Activated CD8-positive, alpha-beta memory T cell treated with anti-CD3 and anti-CD28 coated beads for 48 hours (primary cell): ENCODE data around the gene LRCH1.

Experiments used
- DNase-seq, 3 experiments: peaks; one replicate each; pipeline ENCODE4 v3.0.0-alpha.2; 2020; ENCODE audit warnings: low read depth in 2 of 3, low spot score in 2 of 3

LRCH1 gene

DNA sequence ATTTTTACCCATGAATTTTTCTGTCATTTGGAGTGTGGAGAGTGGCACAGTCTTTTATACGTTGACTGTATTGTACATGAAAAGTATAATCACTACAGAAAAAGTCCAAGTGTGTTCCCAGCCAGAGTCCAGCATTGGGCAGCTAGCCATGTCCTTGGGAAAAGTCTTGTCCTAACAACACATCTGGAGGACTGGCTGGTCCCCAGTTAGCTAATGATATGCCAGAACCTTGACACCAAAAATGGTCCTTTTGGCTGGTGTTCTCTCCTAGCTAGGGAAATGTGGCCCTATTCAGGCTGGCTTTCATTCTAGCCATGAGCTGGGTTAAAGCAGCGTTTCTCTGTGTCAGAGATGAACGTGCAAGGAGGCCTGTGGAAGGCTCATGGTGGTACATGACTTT is 145.0 kb downstream of the LRCH1 start:
- DNase-seq = no peak

DNA sequence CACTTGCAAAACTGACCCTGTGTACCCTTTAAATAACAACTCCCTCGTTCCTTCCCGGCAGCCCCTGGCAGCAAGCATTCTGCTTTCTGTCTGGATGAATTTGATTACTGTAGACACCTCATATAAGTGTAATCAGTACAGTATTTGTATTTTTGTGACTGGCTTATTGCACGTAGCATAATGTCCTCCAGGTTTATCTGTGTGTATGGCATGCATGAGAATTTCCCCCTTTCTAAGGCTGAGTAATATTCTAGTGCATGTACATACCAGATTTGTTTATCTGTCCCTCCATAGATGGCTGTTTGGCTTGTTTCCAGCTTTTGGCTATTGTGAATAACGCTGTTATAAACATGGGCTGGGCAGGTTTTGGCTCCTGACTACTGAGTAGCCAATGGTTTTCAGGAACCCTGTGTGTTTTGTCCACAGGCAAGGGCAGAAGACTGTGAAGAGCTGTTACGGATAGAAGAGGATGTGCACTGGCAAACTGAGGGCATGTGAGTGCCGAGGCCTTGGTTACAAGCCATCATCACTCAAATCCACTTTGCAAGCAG is 146.0 kb downstream of the LRCH1 start:
- DNase-seq = no peak

DNA sequence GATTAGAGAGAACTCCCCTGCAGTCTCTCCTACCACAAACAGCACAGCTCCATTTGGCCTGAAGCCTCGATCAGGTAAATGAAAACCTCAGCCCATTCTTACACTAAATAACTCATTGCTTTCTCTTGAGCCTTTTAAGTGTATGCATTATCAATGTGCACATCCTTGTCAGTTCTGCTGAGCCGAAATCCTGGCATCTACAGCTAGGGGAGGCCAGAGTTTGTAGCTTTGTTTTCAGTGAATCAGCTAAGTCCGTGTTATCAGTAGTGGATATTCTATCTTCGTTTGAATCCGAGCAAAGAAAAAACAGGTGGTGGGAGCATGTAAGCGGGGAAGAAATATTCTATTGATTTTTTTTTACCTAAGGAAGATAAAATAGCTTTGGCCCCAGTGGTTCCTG is 159.6 kb downstream of the LRCH1 start:
- no peak for DNase-seq

DNA sequence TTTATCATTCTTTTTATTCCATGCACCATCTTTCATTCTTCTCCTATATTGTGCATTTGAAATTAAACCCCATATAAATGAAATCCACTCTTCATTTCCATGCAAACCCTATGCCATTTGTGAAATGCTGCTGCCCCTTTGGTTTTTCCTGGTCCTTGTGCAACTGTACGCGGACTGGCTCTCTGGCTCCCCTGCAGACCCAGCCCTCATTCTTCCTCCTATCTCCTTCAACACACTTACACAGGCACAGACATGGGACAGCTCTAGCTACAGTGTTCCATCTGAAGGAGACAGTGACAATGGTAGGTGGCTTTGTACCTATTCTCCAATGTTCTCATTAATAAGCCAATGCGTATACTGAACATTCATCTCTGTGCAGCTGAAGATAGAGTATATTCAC is 162.4 kb downstream of the LRCH1 start:
- DNase-seq = no peak

DNA sequence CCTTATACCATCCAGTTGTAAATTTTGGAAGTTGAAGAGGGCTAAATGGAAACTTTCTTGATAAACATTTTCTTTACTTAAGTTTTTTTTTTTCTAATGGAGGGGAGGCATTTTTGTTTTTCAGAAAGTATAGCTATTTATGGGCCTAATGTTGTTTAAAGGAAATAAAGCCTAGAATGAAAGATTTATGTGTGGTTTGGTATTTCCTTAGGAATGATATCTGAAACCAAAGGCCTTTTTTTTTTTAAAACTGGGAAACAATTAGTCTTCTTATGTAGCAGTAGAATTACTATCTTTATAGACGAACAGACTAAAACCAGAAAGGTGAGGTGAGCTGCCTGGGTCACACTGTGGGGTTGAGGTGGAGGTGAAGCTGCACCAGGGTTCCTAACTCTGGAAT is 163.9 kb downstream of the LRCH1 start:
- no peak for DNase-seq

DNA sequence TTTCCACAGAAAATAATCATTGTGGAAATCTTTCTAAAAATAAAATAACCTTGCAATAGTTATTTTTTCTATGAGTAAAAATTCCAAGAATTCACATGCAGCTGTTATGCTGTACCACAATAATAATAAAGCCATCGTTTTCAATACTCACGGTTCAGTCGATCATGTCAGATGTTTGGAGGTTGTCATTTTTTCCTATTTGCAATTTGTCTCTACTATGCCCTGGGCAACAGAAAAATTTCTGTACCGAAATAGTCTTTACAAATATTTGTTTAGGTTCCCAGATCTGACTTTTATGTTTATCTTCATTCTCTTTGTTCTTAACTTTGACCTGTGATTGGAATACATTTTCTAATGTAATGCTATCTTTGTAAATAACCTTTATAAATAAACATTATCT is 164.3 kb downstream of the LRCH1 start:
- no peak for DNase-seq

DNA sequence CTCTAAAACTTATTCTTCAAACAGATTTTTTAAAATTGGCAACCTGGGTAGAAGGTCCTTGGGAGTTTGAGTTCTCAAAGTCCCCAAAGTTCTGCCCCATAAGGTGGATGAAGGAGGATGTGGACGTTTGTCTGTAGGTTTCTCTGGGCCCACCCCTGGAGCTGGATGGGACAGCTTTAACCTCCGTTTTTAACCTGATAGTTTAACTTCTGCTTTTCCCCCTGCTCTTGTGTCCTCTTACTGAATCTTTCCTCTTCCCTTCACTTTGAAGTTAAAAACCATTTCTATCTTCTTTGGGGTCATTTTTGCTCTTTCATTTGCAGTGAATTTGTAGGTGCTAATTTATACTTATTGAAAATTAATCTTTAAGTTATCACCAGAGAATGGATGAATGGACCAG is 164.9 kb downstream of the LRCH1 start:
- DNase-seq = no peak

DNA sequence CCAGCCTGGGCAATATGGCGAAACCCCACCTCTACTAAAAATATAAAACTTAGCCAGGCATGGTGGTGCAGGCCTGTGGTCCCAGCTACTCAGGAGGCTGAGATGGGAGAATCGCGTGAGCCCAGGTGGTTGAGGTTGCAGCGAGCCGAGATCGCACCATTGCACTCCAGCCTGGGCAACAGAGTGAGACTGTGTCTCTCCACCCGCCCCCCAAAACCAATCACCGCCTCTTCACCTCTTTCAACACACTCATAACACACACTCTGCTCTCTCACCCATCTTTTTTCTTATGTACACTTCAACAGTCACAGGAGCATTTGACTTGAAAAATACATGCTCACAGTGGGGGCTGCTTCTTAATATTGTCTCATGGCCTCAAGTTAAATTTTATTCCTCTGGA is 167.2 kb downstream of the LRCH1 start:
- no peak for DNase-seq

DNA sequence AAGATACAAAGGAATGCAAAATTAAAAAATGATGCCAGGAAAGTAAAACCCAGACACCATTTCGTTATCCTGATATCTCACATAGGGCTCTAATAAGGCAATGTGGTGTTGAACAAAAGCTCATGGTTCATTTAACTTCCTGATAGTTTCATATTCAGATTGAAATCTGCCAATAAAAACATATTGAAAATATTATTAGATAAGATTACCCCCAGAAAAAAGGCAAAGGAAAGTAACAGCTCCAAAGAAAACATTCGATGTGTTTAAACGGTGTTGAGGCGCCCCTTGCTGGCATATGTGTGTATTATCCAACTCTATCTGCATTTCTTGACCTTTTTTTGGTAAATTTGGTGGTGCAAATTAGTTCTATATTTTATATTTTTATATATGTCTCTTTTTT is 168.1 kb downstream of the LRCH1 start:
- DNase-seq = no peak

DNA sequence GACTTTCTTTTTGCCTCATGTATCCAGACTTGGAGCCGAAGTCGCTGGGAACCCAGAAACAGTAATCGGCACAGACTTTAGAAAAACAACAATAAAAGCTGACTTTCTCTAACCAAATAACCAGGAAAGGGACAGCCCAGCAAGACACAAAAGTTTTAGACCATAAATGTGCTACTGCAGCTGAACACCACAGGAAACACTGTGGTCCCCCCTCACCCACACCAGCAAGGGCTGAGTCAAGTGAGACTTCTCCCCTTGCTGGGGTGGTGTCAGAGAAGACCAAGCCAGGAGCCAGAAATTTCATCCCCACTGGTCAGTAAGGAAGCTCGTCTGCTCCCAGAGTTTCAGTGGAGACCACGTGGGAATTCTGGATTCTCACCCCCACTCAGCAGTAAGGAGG is 173.4 kb downstream of the LRCH1 start:
- no peak for DNase-seq

DNA sequence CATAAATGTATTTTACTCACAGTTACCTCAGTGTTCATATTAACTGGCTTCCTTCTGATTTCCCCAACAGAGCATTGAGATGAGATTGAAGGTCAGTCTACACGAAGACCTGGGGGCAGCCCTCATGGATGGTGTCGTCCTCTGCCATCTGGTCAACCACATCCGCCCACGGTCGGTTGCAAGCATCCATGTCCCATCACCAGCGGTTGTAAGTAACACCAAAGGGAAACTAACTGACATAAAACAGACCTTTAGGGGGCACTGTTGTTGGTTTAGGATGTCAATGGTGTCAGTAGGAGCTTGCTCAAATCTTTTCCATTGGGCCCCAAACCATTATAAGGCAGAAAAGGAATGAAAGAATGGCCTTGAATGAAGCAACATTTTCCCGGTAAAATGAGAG is 175.8 kb downstream of the LRCH1 start:
- no peak for DNase-seq

DNA sequence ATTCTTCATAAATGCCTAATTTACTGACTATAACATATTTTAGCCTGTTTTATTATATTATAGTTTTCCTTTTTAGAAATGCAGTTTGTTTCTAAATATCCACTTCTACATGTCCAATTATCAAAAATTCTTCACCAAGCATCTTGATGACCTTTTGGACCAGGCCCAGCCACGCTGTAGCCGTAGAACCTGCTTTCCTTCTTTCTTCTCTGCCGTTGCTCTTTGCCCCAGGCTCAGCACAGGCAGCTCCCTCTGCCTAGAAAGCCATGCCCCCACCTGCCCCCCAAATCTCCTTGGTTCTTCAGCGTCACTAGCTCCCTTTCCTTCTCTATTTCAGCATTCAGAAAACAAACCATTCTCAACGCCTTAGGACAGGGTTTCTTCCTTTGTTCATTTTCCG is 178.6 kb downstream of the LRCH1 start:
- no peak for DNase-seq

DNA sequence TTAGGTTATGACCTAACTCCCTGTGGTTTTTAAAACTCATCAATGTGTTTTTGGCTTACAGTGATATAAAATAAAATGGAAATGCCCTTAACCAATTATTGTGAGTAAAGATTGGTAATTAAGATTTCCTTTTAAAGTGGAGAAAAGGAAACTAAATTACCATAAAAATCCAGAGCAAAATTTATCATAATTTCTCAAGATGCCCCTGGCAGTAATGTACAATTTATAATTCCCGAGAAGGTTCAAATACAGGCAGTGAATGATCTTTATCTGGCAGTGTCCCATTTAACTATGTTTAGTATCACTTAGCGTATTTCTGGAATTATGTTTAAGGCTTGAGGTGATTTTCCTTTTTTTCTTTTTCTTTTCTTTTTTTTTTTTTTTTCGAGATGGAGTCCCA is 182.5 kb downstream of the LRCH1 start:
- DNase-seq = no peak

DNA sequence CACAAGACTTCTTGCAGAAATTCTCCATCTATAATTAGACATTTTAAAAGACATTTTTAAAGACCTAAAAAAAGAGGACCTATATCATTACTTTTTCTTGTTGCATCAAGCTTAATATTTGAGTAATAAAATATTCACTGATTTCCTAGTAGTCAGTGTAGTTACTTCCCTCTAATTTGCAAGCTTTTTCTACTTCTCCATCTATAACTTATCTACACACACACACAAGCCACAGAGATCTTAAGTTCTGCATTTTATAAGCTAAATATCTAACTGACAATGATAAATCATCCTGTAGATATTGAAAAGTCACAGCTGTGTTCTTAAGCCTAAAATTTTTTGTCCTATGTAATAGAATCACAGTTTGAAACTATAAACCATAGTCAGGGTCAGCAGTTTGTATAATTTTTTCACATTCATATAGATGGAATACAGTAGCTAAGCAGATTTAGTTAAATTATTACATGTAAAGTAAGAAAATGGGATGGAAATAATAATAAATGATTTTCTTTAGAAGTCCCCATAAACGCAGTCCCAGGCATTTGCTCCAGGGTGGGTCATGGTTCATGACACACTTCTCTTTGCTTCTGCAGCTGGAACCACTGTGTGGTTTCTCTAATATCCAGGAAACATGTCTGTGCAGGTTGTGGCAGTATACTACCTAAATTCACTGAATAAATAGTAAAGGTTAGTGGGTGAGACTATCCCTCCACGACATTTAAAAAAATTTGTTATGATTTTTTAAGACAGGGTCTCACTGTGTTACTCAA is 183.8 kb downstream of the LRCH1 start:
- DNase-seq = no peak

DNA sequence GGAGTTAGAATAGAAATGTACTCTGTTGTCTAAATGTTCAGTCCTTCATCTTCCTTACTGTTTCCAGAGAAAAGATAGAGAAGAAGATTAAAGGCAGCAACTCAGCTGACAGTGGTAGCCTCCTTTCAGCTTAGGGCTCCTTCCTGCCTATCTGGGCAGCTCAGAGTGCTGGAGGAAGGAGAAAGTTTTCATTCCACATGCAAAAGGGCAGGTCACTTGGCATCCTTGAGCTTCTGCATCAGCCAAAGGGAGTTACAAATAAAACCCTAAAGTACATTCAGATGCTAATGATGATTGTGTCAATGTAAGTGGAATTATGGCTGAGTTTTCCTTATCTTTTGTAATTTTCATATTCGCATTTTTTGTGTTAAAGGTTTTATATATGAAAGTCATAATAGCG is 185.1 kb downstream of the LRCH1 start:
- no peak for DNase-seq

DNA sequence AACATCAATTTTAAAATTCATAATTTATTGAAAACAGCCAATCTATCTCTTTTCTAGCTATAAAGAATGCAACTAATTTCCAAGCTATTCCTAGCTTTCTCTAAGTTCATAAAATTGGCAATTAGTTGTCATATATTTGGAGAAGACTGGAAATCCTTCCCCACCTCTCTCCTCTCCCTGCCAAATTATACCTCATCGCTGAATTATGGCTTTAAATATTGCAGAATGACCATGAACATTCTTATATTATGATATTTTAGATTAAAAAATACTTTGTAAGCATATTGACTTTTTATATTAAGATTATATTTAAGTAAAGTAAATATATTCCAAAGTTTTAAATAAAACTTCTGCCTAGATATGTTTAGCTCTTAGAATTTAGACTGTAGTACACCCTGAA is 185.8 kb downstream of the LRCH1 start:
- no peak for DNase-seq

DNA sequence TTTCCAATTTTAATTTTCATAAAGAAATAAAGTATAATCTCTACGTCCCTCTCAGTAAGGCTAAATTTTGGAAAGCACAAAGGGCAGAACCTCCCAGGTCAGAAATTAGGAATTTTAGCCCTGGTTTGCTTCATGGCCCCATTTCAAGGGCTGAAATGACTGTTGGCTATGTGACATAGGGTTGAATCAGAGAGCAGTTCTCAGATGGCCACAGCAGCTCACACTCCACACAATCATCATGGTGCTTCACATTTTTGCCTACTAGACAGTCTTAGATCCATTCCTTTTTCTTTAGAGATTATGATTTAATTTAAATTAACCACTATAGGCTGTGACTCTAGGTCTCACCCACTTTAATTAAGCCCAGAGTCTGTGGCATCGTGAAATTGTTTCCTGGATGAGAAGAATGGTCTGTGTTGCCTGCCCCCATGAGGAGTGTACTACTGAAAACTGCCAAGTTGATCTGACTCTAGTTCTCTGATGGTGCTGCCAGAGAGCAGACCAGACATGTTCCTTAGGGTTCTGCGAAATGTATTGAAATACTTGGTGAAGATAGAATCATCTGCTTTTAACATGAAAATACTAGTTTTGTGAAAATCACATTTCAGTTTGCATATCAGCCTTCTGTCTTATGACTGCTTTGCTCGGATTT is 186.6 kb downstream of the LRCH1 start:
- no peak for DNase-seq

DNA sequence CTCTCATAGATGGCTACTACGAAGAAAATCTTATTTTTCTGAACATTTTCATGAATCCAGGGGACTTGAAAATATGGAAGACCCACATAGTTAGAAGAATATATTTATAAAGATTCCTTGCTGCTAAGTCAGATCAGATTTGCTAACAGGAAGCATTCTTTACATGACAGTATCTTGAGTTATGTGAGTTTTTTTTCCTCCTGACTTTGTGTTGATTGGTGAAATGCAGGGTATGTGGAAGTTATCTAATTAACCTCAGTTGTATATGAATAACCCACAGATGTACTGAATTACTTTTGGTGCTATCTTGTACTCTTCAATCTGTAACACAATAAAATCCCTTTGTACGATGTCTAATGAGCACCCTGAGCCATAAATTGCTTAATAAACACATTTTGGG is 190.2 kb downstream of the LRCH1 start:
- no peak for DNase-seq

DNA sequence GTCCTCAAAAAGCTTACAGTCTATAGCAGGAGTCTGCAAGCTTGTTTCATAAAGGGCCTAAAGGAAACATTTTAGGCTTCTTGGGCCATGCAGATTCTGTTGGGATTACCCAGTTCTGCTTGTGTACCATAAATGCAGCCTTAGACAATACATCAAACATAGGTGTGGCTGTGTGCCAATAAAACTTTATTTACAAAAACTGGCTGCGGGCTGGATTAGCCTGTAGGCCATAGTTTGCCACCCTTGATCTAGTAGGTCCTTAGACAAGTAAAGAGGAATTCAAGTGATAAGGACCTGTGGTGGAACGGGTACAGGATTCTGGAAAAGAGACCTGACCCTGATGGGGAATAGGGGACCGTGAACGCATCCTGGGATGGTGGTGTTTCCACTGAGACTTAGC is 192.1 kb downstream of the LRCH1 start:
- DNase-seq = no peak

DNA sequence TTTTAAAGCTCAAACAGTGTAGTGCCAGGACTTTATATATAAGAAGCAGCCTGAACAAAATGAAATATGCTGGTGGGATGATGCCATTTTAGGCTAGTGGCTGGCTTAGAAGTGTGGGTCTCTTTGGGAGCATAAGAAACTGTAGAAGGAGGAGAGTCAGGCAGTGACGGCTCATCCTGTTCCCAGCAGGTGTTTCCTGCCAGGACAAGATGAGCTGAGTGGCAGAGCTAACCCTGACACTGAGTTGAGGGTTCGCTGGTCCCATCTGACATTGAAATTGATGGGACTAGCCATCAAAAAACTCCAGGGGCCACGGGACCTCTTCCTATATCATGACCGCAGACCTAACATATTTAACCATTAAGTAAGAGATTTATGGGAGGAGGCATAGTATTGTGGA is 192.7 kb downstream of the LRCH1 start:
- no peak for DNase-seq

DNA sequence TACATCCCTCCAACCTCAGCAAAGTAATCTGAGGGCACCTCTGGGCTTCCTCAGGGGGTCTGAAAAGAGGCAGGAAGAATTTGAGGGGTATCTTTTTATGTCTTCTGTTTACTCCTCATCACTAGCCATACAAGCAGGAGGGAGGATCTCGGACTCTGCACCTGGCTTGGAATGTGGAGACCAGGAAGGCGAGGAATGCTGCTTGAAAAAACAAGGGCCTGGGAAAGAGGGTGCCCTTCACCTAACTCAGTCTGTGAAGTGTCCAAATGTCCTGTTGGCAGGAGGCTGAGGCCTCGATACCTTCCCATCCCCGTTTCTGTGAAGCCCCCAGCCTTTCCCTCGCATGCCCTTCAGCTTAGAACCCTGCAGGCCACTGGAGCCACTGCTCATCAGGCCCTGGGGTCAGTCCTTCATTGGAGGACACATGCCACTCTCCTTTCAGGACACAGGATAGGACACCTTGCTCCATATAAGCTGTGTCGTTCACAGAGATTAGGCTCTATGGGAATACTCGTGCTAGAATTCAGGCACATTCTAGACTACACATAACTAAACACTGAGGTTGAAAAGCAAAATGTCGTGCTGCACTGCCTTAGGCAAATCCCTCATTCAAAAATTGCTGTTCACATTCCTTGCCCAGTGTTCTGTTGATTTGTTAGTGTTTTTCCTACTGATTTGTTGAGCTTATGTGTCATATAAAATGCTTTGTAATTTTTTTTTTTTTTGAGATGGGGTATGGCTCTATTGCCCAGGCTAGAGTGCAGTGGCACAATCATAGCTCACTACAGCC is 194.3 kb downstream of the LRCH1 start:
- DNase-seq = no peak

DNA sequence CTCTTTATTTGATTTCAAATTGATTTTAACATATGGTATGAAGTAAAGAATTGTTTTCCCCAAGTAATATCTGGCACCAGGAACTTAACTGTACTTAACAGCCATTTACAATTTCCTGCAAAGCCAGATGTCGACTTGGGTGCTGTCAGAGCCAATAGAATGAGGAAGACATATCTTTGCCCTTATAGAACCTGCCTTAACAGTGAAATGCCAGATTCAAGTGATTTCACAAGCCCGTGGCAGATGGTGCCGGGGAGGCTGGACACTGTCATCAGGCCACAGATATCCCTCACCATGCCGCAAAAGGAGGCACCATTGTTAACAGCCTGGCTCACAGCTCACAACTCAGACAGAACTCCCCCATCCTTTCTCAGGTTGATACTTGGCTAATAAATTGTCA is 195.3 kb downstream of the LRCH1 start:
- no peak for DNase-seq
